Nephron progenitor cell (in vitro differentiated cells): ENCODE results near the gene HIVEP3.

ENCODE experiments used
- DNase-seq: peaks from one replicate; pipeline ENCODE4 v3.0.0; 2021
- H3K27ac Mint-ChIP-seq: 2 replicates; pipeline ENCODE4 v1.8.0; 2021; ENCODE audit warnings: mild to moderate bottlenecking, moderate library complexity, mixed read lengths
- H3K27me3 Mint-ChIP-seq: 2 replicates; pipeline ENCODE4 v1.8.0; 2021; ENCODE audit warnings: mild to moderate bottlenecking, low read depth, mixed read lengths; ENCODE audit not compliant: poor library complexity
- H3K36me3 Mint-ChIP-seq: 2 replicates; pipeline ENCODE4 v1.8.0; 2021; ENCODE audit warnings: low read depth, mixed read lengths
- H3K4me1 Mint-ChIP-seq: 2 replicates; pipeline ENCODE4 v1.8.0; 2021; ENCODE audit warnings: mixed read lengths
- H3K4me3 Mint-ChIP-seq: 2 replicates; pipeline ENCODE4 v1.8.0; 2021; ENCODE audit warnings: mild to moderate bottlenecking, moderate library complexity, mixed read lengths
- H3K9me3 Mint-ChIP-seq: 2 replicates; pipeline ENCODE4 v1.8.0; 2021; ENCODE audit warnings: mild to moderate bottlenecking, moderate library complexity, mixed read lengths
- TF ChIP-seq, protein P1 (sequence below): fragments of 200-600 bp; sonication (generic); IDR thresholded peaks from 2 replicates; pipeline ENCODE4 v1.5.0; 2021; ENCODE audit warnings: antibody characterized with exemption

Gene HIVEP3

DNA sequence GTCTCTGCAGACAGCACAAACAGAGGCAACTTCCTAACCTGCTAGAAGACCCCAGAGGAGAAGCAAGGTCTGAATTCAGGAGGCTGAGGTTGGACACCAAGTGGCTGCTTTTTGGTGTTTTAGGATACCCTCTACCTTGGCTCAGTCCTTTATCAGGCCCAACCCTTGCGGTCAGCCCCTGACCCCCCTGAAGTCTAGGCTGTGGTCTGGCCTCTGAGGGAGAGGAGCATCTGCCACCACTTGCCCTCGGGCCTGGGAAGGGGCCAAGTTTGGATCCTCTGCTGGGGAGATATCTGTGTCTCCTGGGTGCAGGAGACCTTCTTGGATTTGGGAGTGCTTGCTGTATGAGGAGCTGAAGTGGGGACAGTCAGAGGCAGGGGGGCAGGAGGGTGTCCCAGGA, 455.2 kb downstream of the HIVEP3 start:
- peaks cover 23% of the 10 kb centered on the region for H3K4me1 Mint-ChIP-seq
- H3K4me3 Mint-ChIP-seq = no peak overlapping the region
- peaks cover 8% of the 10 kb centered on the region for H3K9me3 Mint-ChIP-seq
- no peak for DNase-seq
- H3K27me3 Mint-ChIP-seq = peaks cover 20% of the 10 kb centered on the region
- TF ChIP-seq, protein P1, sequence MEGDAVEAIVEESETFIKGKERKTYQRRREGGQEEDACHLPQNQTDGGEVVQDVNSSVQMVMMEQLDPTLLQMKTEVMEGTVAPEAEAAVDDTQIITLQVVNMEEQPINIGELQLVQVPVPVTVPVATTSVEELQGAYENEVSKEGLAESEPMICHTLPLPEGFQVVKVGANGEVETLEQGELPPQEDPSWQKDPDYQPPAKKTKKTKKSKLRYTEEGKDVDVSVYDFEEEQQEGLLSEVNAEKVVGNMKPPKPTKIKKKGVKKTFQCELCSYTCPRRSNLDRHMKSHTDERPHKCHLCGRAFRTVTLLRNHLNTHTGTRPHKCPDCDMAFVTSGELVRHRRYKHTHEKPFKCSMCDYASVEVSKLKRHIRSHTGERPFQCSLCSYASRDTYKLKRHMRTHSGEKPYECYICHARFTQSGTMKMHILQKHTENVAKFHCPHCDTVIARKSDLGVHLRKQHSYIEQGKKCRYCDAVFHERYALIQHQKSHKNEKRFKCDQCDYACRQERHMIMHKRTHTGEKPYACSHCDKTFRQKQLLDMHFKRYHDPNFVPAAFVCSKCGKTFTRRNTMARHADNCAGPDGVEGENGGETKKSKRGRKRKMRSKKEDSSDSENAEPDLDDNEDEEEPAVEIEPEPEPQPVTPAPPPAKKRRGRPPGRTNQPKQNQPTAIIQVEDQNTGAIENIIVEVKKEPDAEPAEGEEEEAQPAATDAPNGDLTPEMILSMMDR = no peak
- no peaks in the 10 kb centered on the region for H3K36me3 Mint-ChIP-seq
- no peak overlapping the region for H3K27ac Mint-ChIP-seq

DNA sequence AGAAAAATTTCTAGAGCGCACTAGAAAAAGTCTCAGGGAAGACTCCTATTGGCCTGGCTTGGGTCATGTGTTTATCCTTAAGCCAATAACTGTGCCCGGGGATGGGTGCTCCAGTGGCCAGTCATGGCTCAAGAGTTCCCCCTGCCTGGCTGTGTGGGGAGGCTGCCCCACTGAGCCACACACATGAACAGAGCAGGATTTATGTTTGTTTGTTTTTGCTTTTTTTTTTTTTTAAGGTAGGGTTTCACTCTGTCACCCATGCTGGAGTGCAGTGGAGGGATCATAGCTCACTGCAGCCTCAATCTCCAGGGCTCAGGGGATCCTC, 456.1 kb downstream of the HIVEP3 start:
- no peak overlapping the region for H3K27ac Mint-ChIP-seq
- no peak for DNase-seq
- H3K4me1 Mint-ChIP-seq = peaks cover 15% of the 10 kb centered on the region
- H3K4me3 Mint-ChIP-seq = no peak overlapping the region
- TF ChIP-seq, protein P1 = no peak
- H3K9me3 Mint-ChIP-seq = peaks cover 8% of the 10 kb centered on the region
- no peaks in the 10 kb centered on the region for H3K36me3 Mint-ChIP-seq
- peaks cover 20% of the 10 kb centered on the region for H3K27me3 Mint-ChIP-seq

DNA sequence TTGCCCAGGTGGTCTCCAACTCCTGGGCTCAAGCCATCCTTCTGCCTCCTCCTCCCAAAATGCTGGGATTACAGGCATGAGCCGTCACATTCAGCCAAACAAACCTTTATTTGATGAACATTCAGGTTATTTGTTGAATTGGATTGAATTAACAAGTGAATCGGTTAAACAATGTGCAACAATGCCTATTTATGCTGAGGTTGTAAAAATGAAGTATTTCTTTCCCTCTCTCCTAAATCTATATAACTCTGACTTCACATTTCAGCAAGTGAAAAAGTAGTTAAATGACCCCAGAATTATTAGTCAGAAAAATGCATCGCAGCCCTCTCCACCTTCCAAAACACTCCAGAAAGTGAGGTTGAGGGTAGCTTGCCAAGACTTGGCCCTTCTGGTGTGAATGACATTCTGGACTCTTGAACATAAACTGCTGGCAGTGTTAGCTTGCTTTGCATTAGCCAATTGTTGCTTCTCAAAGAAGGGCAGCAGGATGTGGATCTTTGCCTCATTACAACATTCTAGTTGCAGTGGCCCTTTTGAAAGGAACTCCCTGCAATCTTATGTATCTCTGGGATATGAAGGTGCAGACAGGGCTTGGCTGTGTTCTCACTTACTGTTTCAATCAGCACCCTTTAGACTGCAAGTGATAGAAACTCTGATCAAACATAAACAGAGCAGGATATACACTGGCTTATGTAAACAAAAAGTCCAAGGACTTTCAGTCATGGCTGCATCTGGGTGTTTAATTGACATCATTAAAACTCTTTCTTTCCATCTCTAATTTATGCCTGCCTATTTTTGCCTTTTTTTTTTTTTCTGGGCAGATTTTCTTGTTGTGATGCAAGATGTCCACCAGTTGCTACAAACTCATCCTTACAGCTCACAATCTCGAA, 456.7 kb downstream of the HIVEP3 start:
- TF ChIP-seq, protein P1 = no peak
- DNase-seq = no peak
- Mint-ChIP-seq H3K27ac (no peak overlapping the region), H3K36me3 (no peaks in the 10 kb centered on the region), H3K27me3 (peaks cover 16% of the 10 kb centered on the region), H3K4me1 (peaks cover 11% of the 10 kb centered on the region), H3K9me3 (peaks cover 8% of the 10 kb centered on the region), H3K4me3 (no peak overlapping the region)

DNA sequence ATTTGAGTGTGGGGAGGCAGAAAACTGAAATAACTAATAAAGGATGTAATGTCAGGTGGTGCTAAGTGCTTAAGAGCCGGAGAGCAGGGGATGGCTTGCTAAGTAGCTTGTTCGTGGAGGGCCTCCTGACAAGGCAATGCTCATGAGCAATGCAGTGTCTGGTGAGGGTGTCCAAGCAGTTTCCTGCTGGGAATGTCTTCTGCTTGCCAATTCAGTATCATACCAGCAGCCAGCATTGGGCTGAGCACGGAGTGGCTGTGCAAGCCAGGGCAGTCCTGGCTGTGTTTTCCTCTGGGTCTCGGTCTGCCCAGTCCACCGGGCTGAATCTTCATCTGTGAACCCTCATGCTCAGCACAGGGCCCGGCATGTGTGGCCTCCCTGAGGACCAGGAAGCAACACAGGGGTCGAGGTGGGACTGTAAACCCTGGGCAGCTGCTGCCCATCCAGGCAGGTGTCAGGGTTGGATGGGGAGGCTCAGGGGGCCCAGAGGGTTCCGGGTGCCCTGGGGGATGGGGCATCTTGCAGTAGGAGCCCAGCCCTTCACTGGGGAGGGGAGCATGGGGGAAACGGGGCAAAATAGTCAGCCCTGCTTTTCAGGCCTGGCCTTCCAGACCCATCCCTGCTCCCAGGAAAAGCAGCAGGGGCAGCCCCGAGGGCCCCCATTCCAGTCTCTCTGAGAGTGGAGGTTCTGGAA, 461.7 kb downstream of the HIVEP3 start:
- Mint-ChIP-seq H3K27ac (no peak overlapping the region), H3K4me3 (no peak overlapping the region), H3K36me3 (no peaks in the 10 kb centered on the region), H3K9me3 (peaks cover 1% of the 10 kb centered on the region), H3K27me3 (peaks cover 7% of the 10 kb centered on the region), H3K4me1 (peaks cover 30% of the 10 kb centered on the region)
- DNase-seq = no peak
- TF ChIP-seq, protein P1 = no peak
